Right lobe of liver (tissue), 6 donors: ENCODE data around the gene UBXN6. TPM values are rescaled to one million over a fixed set of nuclear protein-coding genes. Genes with fewer than 3 reads are reported as not detected.

Experiments used
- ATAC-seq, 4 donors: fragments of 200-7000 bp; cut with Tn5 transposase; one replicate each; pipeline ENCODE4 v1.9.1; 2020; ENCODE audit warnings: mild to moderate bottlenecking in 4 of 4, moderate library complexity in 4 of 4
- DNase-seq, 3 donors: peaks; one replicate each; pipeline ENCODE4 v3.0.0-alpha.2; 2020
- H3K27ac ChIP-seq, 3 donors: fragments of 200-600 bp; one replicate each; pipeline ENCODE4 v1.8.0; 2022
- H3K27me3 ChIP-seq, 2 donors: fragments of 200-600 bp; one replicate each; pipeline ENCODE4 v1.8.0; 2022
- H3K36me3 ChIP-seq, 4 donors: fragments of 200-600 bp; sonication (generic) in 1 of 4; one replicate each; pipeline versions ENCODE4 v1.5.1 to v1.8.0; 2017 to 2022; ENCODE audit warnings: control low read depth in 1 of 4
- H3K4me1 ChIP-seq, 4 donors: fragments of 200-600 bp; sonication (generic) in 1 of 4; one replicate each; pipeline versions ENCODE4 v1.5.1 to v1.8.0; 2017 to 2022; ENCODE audit warnings: control low read depth in 1 of 4
- H3K4me3 ChIP-seq, 3 donors: fragments of 200-600 bp; one replicate each; pipeline ENCODE4 v1.8.0; 2022
- H3K9me3 ChIP-seq, 4 donors: fragments of 200-600 bp; sonication (generic) in 1 of 4; one replicate each; pipeline versions ENCODE4 v1.5.1 to v1.8.0; 2017 to 2022; ENCODE audit warnings: control low read depth in 1 of 4
- POLR2A ChIP-seq: fragments of 450-650 bp; IDR thresholded peaks from one replicate; pipeline ENCODE4 v1.6.1; 2017; ENCODE audit warnings: antibody characterized with exemption, mild to moderate bottlenecking
- WGBS: methylation state at CpG from one replicate; pipeline ENCODE4 v1.1.6; 2018; ENCODE audit warnings: low coverage, low lambda C conversion rate; ENCODE audit not compliant: insufficient coverage; ENCODE audit errors: missing lambda C conversion rate; 5-methylcytosine and 5-hydroxymethylcytosine counted together
- intact Hi-C, 2 donors: fragments of 100-400 bp; cut with DNase I; formaldehyde crosslinking; loops; one replicate each; pipeline versions ENCODE4 v1.11.2 to v1.14.1; 2022
- total RNA-seq, 6 experiments: library from RNA; depleted of rRNA in 2 of 6; stranded (reverse); fragments of >200 nt in 2 of 6; fragmentation: NEBNext Ultra II Directional in 3 of 6; extraction: Animal tissue kit (Norgen Biotek cat#: 25700) in 3 of 6; gene quantifications; one replicate each; pipeline versions ENCODE4 v1.1.0 to v1.2.4, GENCODE V29; 2016 to 2023
- TF ChIP-seq, protein P1 (sequence below), 4 donors: fragments of 200-600 bp in 3 of 4; fragments of 450-650 bp in 1 of 4; IDR thresholded peaks; one replicate each; pipeline versions ENCODE4 v1.5.1 to v1.8.0; 2016 to 2022; ENCODE audit warnings: antibody characterized with exemption in 4 of 4, mild to moderate bottlenecking in 2 of 4
- donor health status: DM: no; HTN: yes; CAD: no.
- donor health status: DM: no; HTN: no; CAD: no.
- donor health status: DM: no; HTN: no; CAD: no.
- donor health status: DM: no; HTN: yes; CAD: no.
- donor health status: DM: no; HTN: yes; CAD: no.

The UBXN6 gene
- total RNA-seq, 6 experiments from 2014 or later, result 47.2 to 79.1 (median 58.8) TPM

DNA sequence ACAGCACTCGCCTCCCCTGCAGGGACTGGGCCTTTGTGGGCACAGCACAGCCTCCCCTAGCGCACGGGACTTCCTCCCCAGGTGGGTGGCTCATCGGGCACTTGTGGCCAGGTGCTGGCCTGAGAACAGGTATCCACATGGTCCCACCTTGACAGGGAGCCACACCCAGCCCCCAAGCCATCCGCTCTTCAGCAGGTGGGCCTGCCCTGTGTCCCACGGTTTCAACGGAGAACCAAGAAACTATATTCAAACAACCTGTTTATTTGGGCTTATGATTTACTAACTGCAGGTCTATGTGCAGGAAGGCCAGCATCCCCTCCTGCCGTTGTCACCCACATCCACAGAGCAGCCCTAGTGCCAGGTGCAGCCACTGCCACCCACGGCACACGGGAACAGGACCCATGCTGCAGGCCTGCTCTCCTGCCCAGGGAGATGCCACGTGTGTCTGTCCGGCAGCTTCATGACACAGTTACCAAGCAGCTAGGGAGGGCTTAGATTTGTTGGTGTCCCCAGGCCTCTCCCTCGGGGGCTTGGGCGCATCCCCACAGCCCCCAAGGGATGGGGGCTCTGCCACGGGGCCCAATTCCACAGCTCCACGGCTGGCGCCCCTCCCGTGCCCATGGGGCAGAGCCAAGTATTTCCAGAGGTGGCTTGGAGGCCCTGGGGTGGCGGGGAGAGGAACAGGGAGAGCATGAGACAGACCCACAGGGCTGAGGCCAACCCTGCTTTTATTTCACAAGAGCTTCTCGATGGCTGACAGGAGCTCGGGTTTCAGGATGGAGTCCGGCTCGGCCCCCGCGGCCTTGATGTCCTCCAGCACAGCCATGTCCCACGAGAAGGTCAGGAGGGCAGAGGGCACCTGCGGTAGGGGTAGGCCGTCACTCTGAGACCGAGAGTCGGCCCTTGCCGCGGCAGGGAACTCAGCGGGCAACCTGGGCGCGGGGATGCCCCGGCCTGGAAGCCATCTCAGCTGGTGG, 12.5 kb downstream of the UBXN6 start:
- ATAC-seq (no peak), DNase-seq (no peak)
- H3K9me3 ChIP-seq, result no peaks in the 10 kb centered on the region
- H3K27ac ChIP-seq, result no peak overlapping the region
- H3K4me3 ChIP-seq, result no peak overlapping the region
- 75% methylated on average over 11 of the region's 36 CpGs for WGBS
- intact Hi-C loops, result no loop called here
- TF ChIP-seq, protein P1, sequence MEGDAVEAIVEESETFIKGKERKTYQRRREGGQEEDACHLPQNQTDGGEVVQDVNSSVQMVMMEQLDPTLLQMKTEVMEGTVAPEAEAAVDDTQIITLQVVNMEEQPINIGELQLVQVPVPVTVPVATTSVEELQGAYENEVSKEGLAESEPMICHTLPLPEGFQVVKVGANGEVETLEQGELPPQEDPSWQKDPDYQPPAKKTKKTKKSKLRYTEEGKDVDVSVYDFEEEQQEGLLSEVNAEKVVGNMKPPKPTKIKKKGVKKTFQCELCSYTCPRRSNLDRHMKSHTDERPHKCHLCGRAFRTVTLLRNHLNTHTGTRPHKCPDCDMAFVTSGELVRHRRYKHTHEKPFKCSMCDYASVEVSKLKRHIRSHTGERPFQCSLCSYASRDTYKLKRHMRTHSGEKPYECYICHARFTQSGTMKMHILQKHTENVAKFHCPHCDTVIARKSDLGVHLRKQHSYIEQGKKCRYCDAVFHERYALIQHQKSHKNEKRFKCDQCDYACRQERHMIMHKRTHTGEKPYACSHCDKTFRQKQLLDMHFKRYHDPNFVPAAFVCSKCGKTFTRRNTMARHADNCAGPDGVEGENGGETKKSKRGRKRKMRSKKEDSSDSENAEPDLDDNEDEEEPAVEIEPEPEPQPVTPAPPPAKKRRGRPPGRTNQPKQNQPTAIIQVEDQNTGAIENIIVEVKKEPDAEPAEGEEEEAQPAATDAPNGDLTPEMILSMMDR (IDR thresholded peaks at IDR 0.05), result no peak
- TF ChIP-seq POLR2A, result no peak
- peaks cover 9 to 37% (median 27%) of the 10 kb centered on the region in 4 donors for H3K36me3 ChIP-seq
- no peaks in the 10 kb centered on the region for H3K27me3 ChIP-seq
- H3K4me1 ChIP-seq, result peaks cover 0 to 18% (median 8%) of the 10 kb centered on the region in 4 donors

DNA sequence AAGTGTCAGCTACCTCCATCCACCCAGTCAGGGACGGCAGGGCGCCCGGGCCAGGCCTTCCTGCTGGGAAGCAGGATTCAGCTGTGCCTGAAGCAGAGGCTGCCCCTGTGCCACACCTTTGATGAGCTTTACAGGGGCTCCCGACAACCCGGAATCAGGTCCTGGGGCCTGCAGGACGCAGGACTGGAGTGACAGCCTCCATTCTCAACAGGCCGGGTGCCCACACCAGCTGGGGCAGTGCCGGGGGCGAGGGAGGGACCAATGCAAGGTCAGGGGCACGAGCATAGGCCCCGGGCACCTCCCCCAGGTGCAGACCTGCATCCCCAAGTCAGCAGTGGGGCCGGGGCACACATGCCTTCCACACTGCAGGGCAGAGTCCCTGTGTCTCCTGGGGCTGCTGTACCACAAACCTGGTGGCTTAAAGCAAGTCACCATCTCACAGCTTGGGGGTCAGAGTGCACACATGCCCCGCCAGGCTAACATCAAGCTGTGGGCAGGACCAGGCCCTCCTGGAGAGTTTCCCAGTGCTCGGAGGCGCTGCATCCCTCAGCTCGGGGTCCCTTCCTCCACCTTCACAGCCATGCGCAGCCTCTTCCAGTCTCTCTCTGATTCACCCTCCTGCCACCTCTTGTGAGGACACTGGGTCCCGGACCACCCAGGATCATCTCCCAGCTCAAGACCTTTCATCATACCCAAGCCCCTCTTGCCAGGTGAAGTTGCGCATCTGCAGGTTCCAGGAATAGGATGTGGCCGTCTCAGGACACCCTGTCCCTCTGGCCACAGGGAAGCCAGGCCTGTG, 13.4 kb downstream of the UBXN6 start:
- DNase-seq (no peak), ATAC-seq (no peak)
- Histone ChIP-seq H3K27me3 (no peaks in the 10 kb centered on the region), H3K36me3 (peaks cover 9 to 37% (median 27%) of the 10 kb centered on the region in 4 donors), H3K27ac (no peak overlapping the region), H3K4me1 (peaks cover 0 to 11% (median 4%) of the 10 kb centered on the region in 4 donors), H3K4me3 (no peak overlapping the region), H3K9me3 (no peaks in the 10 kb centered on the region)
- 90% methylated on average over 2 of the region's 20 CpGs for WGBS
- TF ChIP-seq, protein P1 (IDR thresholded peaks at IDR 0.05), result no peak
- TF ChIP-seq POLR2A, result no peak
- intact Hi-C loops, result no loop called here

DNA sequence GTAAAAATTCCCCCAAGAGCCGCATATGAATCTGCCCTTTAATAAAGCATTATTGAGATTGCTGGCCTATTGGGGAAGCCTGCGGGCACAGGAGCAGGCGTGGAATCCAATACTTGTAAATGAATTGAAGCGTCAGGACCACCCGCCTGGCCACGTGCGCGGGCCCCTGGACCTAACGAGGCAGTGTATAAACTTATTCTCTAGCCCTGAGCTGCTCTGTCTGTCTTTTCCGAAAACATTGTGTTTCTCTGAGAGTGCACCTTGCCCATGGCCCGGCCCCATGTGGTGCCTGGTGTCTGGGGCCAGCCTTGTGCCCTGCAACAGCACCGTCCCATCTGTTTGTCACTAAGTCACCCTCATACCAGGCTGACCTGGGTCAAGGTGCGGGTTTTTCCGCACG, 14.4 kb downstream of the UBXN6 start:
- Histone ChIP-seq H3K27me3 (no peaks in the 10 kb centered on the region), H3K9me3 (no peaks in the 10 kb centered on the region), H3K27ac (no peak overlapping the region), H3K36me3 (peaks cover 9 to 37% (median 26%) of the 10 kb centered on the region in 4 donors), H3K4me3 (no peak overlapping the region), H3K4me1 (peaks cover 0 to under 1% (median 0%) of the 10 kb centered on the region in 4 donors)
- ATAC-seq, result no peak
- no peak for TF ChIP-seq POLR2A
- TF ChIP-seq, protein P1 (IDR thresholded peaks at IDR 0.05), result no peak
- intact Hi-C loops, result no loop called here
- DNase-seq, result no peak
- WGBS, result 88% methylated on average over 9 of the region's 15 CpGs

DNA sequence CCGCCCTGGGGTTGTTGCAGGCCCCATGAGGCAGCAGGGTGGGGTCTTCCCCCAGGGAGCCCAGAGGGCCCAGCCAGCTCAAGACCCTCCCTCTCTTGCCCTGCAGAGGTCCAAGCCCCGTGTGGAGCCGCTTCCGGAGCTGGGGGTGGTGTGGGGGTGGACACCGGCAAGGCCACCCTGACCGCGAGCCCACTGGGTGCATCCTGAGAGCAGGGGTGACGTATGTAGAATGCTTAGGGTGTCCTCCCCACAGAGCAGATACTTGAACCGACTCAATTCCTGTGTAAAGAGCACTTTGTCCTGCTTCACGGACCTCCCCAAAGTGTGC, 14.8 kb downstream of the UBXN6 start:
- Histone ChIP-seq H3K36me3 (peaks cover 9 to 33% (median 24%) of the 10 kb centered on the region in 4 donors), H3K9me3 (no peaks in the 10 kb centered on the region), H3K4me1 (no peaks in the 10 kb centered on the region), H3K4me3 (no peak overlapping the region), H3K27me3 (no peaks in the 10 kb centered on the region), H3K27ac (no peak overlapping the region)
- DNase-seq (no peak), ATAC-seq (no peak)
- WGBS, result no CpG with 5 or more reads among the region's 10 CpGs
- TF ChIP-seq, protein P1 (IDR thresholded peaks at IDR 0.05), result no peak
- TF ChIP-seq POLR2A, result no peak
- intact Hi-C loops, result no loop called here
